H7 (cell line): ENCODE measurements around the gene HRH2. TPM values are rescaled to one million over a fixed set of nuclear protein-coding genes. Genes with fewer than 3 reads are reported as not detected.
A peak's percentile ranks its signal among the peaks of the same experiment; 100 is the strongest.

Experiments used
- DNase-seq: peaks from one replicate; pipeline ENCODE4 v3.0.0; 2012
- H3K27me3 ChIP-seq: 2 replicates; pipeline ENCODE4 v1.6.0; 2011; ENCODE audit warnings: mild to moderate bottlenecking, low read length; ENCODE audit not compliant: control insufficient read depth, insufficient read depth
- H3K36me3 ChIP-seq: replicated peaks from 2 replicates; pipeline ENCODE4 v1.5.1; 2011; ENCODE audit warnings: low read length; ENCODE audit not compliant: control insufficient read depth, insufficient read depth
- H3K4me3 ChIP-seq: 2 replicates; pipeline ENCODE4 v1.5.1; 2011; ENCODE audit warnings: low read depth, mild to moderate bottlenecking, control low read depth, low read length, moderate library complexity; ENCODE audit not compliant: insufficient read depth
- total RNA-seq: library from RNA; depleted of rRNA; stranded (reverse); fragments of >200 nt; shearing (Covaris generic); gene quantifications from 2 replicates; pipeline ENCODE4 v1.2.3, GENCODE V29; 2014

HRH2 gene
- total RNA-seq, 1 experiment from 2014 or later = 5.5 TPM

DNA sequence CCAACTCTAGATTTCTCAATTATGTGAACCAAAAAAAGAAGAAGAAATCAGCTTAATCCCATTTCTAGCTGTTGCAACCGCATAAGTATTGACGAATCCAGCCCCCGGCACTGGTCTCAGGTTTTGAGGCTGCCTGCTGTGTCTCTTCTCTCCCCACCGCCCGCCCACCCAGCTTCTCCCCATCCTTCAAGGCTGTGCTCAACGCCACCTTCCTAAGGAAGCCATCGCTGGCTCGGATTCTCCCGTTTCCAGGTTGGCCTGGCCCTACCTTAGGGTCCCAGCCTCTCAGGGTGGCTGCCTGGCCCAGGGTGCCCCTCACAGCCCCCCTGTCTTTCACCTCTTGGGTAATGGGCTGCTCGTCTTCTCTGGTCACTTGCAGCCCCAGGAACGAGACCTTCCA is 77.8 kb downstream of the HRH2 start:
- no peaks in the 10 kb centered on the region for H3K27me3 ChIP-seq
- H3K4me3 ChIP-seq = no peak overlapping the region
- DNase-seq = no peak
- H3K36me3 ChIP-seq = no peaks in the 10 kb centered on the region

DNA sequence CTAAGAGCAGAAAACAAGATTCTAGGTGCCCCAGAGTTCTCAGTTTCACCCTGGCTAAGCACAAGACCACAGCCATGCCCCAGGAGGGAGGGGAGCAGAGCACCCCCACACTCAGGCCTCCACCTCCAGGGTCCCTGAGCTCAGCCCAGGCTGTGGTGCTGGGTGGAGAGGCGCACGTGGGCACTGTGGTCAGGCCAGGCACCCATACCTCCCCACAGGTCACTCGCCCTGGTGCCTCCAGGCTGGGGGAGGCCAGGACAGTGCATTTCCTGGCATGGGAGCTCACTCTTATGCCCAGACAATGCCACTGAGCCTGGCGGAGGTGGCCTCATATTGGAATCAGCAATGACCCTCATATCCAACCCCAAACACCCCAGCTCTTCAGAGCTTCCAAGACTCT is 78.8 kb downstream of the HRH2 start:
- H3K27me3 ChIP-seq = no peaks in the 10 kb centered on the region
- no peak overlapping the region for H3K4me3 ChIP-seq
- DNase-seq = no peak
- H3K36me3 ChIP-seq = no peaks in the 10 kb centered on the region

- Histone ChIP-seq H3K27me3 (no peaks in the 10 kb centered on the region), H3K36me3 (no peaks in the 10 kb centered on the region), H3K4me3 (no peak overlapping the region)
- DNase-seq = no peak
Observed at GRCh38 chr5:175737481-175737880, 79.6 kb downstream of the HRH2 start.

DNA sequence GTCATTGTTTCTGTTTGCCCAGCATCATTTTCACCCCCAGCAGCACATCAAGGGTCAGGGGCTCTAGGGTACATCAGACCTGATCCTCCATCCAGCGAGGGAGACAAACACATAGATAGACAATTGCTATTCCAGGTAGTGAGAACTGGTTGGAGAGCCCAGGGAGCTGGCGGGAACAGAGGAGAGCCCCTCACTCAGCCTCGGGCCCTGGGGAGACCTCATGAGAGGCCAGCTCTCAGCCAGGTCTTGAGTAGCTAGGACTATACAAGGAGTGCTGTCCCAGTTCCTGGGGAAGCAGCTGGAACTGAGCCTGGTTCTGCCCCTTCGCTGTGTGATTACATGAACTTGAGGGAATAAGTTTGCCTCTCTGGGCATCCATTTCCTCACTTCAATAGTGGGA is 80.3 kb downstream of the HRH2 start:
- Histone ChIP-seq H3K36me3 (no peaks in the 10 kb centered on the region), H3K4me3 (no peak overlapping the region), H3K27me3 (no peaks in the 10 kb centered on the region)
- DNase-seq = no peak

- Histone ChIP-seq H3K27me3 (no peaks in the 10 kb centered on the region), H3K4me3 (no peak overlapping the region), H3K36me3 (no peaks in the 10 kb centered on the region)
- DNase-seq = no peak
Observed at GRCh38 chr5:175738602-175739133, 80.8 kb downstream of the HRH2 start.

DNA sequence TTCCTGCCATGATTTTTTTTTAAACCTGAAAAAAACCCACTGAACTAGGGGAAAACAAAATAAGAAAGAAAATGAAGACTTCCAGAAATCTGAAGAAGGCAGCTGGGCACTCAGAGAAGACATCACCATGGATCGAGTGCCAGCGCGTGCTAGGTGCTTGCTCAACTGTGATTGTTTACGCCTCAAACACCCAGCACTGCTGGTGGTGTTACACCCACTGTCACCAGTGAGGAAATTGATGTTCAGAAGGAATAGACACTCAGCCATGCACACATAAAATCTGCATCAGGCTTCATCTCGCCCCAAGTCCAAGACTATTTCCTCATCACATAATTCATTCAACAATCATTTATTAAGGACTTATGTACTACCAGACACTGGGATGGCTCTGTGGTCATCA is 82.1 kb downstream of the HRH2 start:
- Histone ChIP-seq H3K4me3 (no peak overlapping the region), H3K36me3 (no peaks in the 10 kb centered on the region), H3K27me3 (no peaks in the 10 kb centered on the region)
- no peak for DNase-seq

DNA sequence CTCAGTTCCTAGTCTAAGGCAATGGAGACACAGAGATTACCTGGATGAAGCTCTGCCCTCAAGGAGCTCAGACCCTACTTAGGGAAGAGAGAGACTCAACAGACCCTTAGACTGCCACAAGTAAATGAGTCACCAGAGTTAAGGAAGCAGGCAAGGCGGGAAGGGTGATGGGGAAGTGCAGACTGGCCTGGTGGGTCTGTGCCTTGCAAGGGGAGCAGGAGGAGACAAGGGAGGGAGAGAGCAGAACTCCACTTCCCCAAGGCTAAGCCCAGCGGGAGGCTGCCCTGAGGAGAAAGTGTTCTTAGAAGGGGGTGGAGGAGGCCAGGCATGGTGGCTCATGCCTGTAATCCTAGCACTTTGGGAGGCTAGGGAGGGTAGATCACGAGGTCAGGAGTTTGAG is 83.7 kb downstream of the HRH2 start:
- Histone ChIP-seq H3K27me3 (no peaks in the 10 kb centered on the region), H3K4me3 (no peak overlapping the region), H3K36me3 (no peaks in the 10 kb centered on the region)
- no peak for DNase-seq

- DNase-seq = no peak
- Histone ChIP-seq H3K36me3 (no peaks in the 10 kb centered on the region), H3K4me3 (no peak overlapping the region), H3K27me3 (no peaks in the 10 kb centered on the region)
Observed at GRCh38 chr5:175742290-175742994, 84.6 kb downstream of the HRH2 start.

GRCh38 chr5:175743676-175744210 is 85.9 kb downstream of the HRH2 start:
- no peaks in the 10 kb centered on the region for H3K27me3 ChIP-seq
- no peak overlapping the region for H3K4me3 ChIP-seq
- DNase-seq = peak; percentile 81
- H3K36me3 ChIP-seq = no peaks in the 10 kb centered on the region

DNA sequence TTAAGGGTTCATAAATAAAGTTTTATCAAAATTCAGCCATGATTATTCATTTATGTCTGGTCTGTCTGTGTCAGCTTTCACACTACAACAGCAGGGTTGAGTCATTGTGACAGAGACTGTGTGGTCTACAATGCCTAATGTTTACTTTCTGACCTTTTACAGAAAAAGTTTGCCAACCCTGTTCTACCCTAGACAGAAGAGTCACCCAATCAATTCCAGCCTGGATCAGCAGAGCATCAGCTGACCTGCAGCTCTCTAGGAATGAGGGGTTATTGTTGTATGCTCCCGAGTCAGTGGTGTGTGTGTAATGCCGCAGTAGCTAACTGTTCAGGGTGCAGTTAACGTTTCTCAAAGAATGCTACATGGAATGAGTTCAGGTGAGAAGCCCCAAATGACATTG is 87.3 kb downstream of the HRH2 start:
- no peak overlapping the region for H3K4me3 ChIP-seq
- no peaks in the 10 kb centered on the region for H3K36me3 ChIP-seq
- no peaks in the 10 kb centered on the region for H3K27me3 ChIP-seq
- DNase-seq = peak; percentile 14

- Histone ChIP-seq H3K27me3 (no peaks in the 10 kb centered on the region), H3K36me3 (no peaks in the 10 kb centered on the region), H3K4me3 (no peak overlapping the region)
- peak; percentile 74 for DNase-seq
Observed at GRCh38 chr5:175746851-175747250, 89.0 kb downstream of the HRH2 start.

DNA sequence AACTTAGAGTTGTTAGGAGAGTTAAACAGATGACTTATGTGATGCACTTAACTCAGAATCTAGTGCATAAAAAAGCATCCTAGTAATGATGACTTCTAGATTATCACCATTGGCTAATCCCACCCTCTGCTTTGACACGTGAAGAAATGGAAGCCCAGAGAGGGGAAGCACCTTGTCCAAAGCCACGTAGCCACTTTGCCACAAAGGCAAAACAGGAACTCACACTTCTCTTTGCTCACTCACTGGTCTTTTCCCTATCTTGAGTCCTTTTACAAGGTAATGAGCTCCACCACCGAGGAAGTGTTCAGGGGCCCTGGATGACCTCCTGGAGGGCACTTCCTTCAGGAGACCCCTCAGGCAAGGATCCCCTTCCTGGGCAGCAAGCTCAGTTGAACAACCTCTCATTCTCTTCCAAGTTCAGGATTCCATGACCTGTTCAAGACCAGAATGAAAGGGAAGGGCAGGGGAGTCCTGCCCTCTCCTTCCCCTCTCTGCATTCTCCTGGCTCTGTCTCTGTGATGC is 89.7 kb downstream of the HRH2 start:
- no peak overlapping the region for H3K4me3 ChIP-seq
- no peaks in the 10 kb centered on the region for H3K27me3 ChIP-seq
- peak; percentile 11 for DNase-seq
- no peaks in the 10 kb centered on the region for H3K36me3 ChIP-seq

- Histone ChIP-seq H3K36me3 (no peaks in the 10 kb centered on the region), H3K4me3 (no peak overlapping the region), H3K27me3 (no peaks in the 10 kb centered on the region)
- DNase-seq = peak; percentile 2
Observed at GRCh38 chr5:175748650-175749049, 90.8 kb downstream of the HRH2 start.

DNA sequence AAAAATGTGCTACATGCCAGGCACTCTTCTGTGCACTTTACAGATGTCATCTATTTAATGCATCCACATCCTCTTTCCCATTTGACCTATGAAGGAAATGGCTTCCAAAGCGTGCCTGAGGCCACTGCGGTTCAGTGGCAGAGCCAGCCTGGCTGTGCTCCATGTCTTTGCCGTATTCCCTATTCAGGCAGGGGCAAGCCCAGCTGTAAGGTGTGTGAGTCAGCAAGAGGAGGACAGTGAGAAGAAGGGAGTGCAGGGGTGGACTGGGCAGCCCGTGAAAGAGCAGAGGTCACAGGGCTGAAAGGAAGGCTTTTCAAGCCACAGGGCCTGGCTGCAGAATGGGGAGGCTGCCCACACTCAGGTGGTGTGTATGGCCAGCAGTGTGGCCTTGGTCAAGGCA is 91.7 kb downstream of the HRH2 start:
- Histone ChIP-seq H3K4me3 (no peak overlapping the region), H3K27me3 (no peaks in the 10 kb centered on the region), H3K36me3 (no peaks in the 10 kb centered on the region)
- DNase-seq = peak; percentile 8

GRCh38 chr5:175750511-175750931 is 92.7 kb downstream of the HRH2 start:
- peak; percentile 27 for DNase-seq
- no peaks in the 10 kb centered on the region for H3K36me3 ChIP-seq
- no peak overlapping the region for H3K4me3 ChIP-seq
- no peaks in the 10 kb centered on the region for H3K27me3 ChIP-seq
